ENCODE measurements around the gene DISC1.
"Not testable (repeated sequence)": the region's sequence is repeated elsewhere in the genome, so short reads cannot be mapped to it uniquely, and the experiment has no call there.

The DISC1 gene

DNA sequence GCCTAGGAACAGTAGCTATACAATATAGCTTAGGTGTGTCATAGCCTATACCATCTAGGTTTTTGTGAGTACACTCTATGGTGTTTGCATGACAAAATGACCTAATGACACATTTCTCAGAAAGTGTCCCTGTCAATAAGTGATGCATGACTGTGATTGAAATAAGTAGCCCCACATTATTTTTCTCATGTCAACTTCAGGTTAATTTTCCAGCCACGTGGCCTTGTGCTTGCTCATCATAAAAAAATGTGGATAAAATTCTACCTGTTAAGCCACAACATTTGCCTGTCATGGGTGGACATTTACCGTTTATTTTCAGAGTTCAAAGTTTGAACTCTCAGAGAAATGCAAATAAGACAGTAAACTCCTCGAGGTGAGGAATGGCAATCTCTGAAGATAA is 5.5 kb downstream of the DISC1 start:
- TF ChIP-seq, protein P1, sequence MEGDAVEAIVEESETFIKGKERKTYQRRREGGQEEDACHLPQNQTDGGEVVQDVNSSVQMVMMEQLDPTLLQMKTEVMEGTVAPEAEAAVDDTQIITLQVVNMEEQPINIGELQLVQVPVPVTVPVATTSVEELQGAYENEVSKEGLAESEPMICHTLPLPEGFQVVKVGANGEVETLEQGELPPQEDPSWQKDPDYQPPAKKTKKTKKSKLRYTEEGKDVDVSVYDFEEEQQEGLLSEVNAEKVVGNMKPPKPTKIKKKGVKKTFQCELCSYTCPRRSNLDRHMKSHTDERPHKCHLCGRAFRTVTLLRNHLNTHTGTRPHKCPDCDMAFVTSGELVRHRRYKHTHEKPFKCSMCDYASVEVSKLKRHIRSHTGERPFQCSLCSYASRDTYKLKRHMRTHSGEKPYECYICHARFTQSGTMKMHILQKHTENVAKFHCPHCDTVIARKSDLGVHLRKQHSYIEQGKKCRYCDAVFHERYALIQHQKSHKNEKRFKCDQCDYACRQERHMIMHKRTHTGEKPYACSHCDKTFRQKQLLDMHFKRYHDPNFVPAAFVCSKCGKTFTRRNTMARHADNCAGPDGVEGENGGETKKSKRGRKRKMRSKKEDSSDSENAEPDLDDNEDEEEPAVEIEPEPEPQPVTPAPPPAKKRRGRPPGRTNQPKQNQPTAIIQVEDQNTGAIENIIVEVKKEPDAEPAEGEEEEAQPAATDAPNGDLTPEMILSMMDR (IDR thresholded peaks at IDR 0.05; ENCODE audit: low read depth, low read length) = no peak
- TF ChIP-seq MYC (IDR thresholded peaks at IDR 0.05; ENCODE audit: low read depth, low read length) = no peak
- TF ChIP-seq POLR2A (IDR thresholded peaks at IDR 0.05; ENCODE audit: extremely low read depth, insufficient read length) = no peak
- TF ChIP-seq, protein P2, sequence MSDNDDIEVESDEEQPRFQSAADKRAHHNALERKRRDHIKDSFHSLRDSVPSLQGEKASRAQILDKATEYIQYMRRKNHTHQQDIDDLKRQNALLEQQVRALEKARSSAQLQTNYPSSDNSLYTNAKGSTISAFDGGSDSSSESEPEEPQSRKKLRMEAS (IDR thresholded peaks at IDR 0.05; ENCODE audit: low read depth, low read length) = no peak
- H3K4me3 ChIP-seq (ENCODE audit: low read depth, low read length) = no peak overlapping the region

DNA sequence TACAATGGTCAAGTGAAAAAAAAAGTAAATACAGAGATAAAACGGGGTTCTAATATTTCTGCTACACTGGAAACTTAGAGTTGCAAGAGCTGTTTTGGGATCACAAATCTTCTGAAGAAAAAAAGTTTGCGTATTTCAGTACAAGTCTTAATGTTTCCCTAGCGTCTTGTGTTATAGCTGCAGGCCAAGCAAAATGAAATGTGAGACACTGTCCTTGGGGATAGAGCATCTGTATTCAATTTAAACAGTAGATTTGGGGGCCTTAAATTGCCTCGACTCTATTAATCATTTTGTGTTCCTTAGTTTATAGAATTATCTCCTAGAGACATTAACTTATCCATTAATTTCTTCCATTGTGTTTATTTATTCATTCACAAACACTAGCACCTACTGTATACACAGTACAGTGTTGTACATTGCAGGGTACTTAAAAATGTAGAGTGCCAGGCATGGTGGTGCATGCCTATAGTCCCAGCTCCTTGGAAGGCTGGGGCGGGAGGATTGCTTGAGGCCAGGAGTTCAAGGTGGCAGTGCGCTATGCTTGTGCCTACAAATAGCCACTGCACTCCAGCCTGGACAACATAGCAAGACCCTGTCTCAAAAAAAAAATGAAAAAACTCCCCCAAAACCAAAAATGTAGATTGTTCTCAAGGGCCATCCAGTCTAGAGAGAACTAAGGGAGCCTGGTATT is 7.9 kb downstream of the DISC1 start:
- DNase-seq (ENCODE audit: low read depth) = no peak
- H3K4me3 ChIP-seq (ENCODE audit: low read depth, low read length) = no peak overlapping the region
- TF ChIP-seq, protein P1 (IDR thresholded peaks at IDR 0.05; ENCODE audit: low read depth, low read length) = no peak
- TF ChIP-seq MYC (IDR thresholded peaks at IDR 0.05; ENCODE audit: low read depth, low read length) = no peak
- TF ChIP-seq POLR2A (IDR thresholded peaks at IDR 0.05; ENCODE audit: extremely low read depth, insufficient read length) = no peak
- TF ChIP-seq, protein P2 (IDR thresholded peaks at IDR 0.05; ENCODE audit: low read depth, low read length) = no peak

More for the DNA sequence above, 5.5 kb downstream of the DISC1 start:
- no peak for DNase-seq (ENCODE audit: low read depth)

DNA sequence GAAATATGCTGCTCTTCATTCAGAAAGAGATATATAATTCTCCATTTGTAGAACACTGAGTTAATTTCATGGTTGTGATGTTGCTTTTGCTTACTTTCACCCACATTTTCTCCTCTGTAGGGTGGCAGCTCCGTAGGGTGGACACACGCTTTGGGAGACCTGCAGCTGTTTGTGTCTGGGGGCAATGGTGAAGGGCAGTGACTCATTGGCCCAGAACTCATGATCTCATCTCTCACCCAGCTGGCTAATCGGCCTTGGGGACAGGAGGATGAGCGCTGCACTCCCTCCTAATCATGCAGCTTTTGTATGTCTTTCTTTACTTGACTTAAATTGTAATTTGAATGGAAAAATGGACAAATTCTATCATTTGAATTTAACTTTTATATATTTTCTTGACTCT is 9.6 kb downstream of the DISC1 start:
- no peak overlapping the region for H3K4me3 ChIP-seq (ENCODE audit: low read depth, low read length)
- TF ChIP-seq, protein P2 (IDR thresholded peaks at IDR 0.05; ENCODE audit: low read depth, low read length) = no peak
- TF ChIP-seq, protein P1 (IDR thresholded peaks at IDR 0.05; ENCODE audit: low read depth, low read length) = no peak
- TF ChIP-seq POLR2A (IDR thresholded peaks at IDR 0.05; ENCODE audit: extremely low read depth, insufficient read length) (no peak), MYC (IDR thresholded peaks at IDR 0.05; ENCODE audit: low read depth, low read length) (no peak)
- DNase-seq (ENCODE audit: low read depth) = peak; percentile 21

DNA sequence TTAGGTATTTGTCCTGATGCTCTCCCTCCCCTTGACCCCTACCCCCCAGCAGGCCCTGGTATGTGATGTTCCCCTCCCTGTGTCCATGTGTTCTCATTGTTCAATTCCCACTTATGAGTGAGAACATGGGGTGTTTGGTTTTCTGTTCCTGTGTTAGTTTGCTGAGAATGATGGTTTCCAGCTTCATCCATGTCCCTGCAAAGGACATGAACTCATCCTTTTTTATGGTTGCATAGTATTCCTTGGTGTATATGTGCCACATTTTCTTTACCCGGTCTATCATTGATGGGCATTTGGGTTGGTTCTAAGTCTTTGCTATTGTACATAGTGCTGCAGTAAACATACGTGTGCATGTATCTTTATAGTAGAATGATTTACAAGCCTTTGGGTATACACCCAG is 10.3 kb downstream of the DISC1 start:
- DNase-seq (ENCODE audit: low read depth); H3K4me3 ChIP-seq (ENCODE audit: low read depth, low read length): not testable (repeated sequence)

DNA sequence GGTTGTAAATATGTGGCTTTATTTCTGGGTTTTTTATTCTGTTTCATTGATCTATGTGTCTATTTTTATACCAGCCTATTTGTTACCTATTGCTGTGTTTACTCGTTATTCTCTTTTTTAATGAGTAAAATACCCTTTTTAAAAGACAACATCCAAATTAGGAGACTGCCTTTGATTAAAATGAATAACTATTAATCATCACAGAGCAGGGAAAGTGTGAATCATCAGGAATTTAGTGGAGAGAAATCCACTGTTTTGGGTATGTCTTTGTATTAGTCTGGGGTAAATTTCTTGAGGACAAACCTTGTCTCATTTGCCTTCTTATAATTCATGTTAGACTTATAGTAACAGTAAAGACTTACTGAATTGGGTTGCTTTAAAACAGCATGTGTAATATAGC is 12.1 kb downstream of the DISC1 start:
- no peak overlapping the region for H3K4me3 ChIP-seq (ENCODE audit: low read depth, low read length)
- DNase-seq (ENCODE audit: low read depth) = no peak
- TF ChIP-seq, protein P2 (IDR thresholded peaks at IDR 0.05; ENCODE audit: low read depth, low read length) = no peak
- TF ChIP-seq, protein P1 (IDR thresholded peaks at IDR 0.05; ENCODE audit: low read depth, low read length) = no peak
- TF ChIP-seq POLR2A (IDR thresholded peaks at IDR 0.05; ENCODE audit: extremely low read depth, insufficient read length) (no peak), MYC (IDR thresholded peaks at IDR 0.05; ENCODE audit: low read depth, low read length) (no peak)

DNA sequence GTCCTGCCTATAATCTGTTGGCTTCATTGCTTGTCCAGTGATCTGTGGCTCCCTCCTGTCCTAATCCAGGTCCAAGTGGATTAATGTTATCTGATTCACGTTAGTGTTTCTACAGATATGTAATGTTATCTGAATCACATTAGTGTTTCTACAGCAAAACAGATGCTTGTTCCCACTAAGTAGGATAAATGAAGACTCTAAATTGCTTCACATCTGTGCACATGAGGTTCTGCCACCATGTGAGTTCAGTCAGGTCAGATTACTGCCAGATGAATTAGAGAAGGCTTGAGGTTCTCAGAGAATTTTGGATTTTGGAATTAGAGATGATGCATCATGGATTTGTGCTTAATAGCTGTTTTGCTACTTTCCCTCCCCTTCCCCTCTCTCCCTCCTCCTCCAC is 13.2 kb downstream of the DISC1 start:
- no peak for TF ChIP-seq MYC (IDR thresholded peaks at IDR 0.05; ENCODE audit: low read depth, low read length)
- TF ChIP-seq, protein P2 (IDR thresholded peaks at IDR 0.05; ENCODE audit: low read depth, low read length) = no peak
- TF ChIP-seq, protein P1 (IDR thresholded peaks at IDR 0.05; ENCODE audit: low read depth, low read length) = no peak
- no peak for TF ChIP-seq POLR2A (IDR thresholded peaks at IDR 0.05; ENCODE audit: extremely low read depth, insufficient read length)
- no peak for DNase-seq (ENCODE audit: low read depth)
- H3K4me3 ChIP-seq (ENCODE audit: low read depth, low read length) = no peak overlapping the region

DNA sequence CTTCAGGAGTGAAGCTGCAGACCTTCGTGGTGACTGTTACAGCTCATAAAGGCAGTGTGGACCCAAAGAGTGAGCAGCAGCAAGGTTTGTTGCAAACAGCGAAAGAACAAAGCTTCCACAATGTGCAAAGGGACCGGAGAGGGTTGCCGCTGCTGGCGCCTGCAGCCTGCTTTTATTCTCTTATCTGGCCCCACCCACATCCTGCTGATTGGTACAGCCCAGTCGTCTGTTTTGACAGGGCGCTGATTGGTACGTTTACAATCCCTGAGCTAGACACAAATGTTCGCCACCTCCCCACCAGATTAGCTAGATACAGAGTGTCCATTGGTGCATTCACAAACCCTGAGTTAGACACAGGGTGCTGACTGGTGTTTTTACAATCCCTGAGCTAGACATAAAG is 14.9 kb downstream of the DISC1 start:
- not testable (repeated sequence) for H3K4me3 ChIP-seq (ENCODE audit: low read depth, low read length); DNase-seq (ENCODE audit: low read depth)

DNA sequence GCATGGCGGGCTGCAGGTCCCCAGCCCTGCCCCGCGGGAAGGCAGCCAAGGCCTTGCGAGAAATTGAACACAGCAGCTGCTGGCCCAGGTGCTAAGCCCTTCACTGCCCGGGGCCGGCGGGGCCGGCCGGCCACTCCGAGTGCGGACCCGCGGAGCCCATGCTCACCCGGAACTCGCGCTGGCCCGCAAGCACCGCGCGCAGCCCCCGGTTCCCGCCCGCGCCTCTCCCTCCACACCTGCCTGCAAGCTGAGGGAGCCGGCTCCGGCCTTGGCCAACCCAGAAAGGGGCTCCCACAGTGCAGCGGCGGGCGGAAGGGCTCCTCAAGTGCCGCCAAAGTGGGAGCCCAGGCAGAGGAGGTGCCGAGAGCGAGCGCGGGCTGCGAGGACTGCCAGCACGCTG is 15.5 kb downstream of the DISC1 start:
- not testable (repeated sequence) for DNase-seq (ENCODE audit: low read depth); H3K4me3 ChIP-seq (ENCODE audit: low read depth, low read length)

Measured in NB4 (cell line).